ENCODE measurements around the gene PIGU. TPM values are rescaled to one million over a fixed set of nuclear protein-coding genes. Genes with fewer than 3 reads are reported as not detected.
"Not testable (repeated sequence)": the region's sequence is repeated elsewhere in the genome, so short reads cannot be mapped to it uniquely, and the experiment has no call there.

PIGU gene
- total RNA-seq, 1 donor from 2014 or later: 3.8 TPM

DNA sequence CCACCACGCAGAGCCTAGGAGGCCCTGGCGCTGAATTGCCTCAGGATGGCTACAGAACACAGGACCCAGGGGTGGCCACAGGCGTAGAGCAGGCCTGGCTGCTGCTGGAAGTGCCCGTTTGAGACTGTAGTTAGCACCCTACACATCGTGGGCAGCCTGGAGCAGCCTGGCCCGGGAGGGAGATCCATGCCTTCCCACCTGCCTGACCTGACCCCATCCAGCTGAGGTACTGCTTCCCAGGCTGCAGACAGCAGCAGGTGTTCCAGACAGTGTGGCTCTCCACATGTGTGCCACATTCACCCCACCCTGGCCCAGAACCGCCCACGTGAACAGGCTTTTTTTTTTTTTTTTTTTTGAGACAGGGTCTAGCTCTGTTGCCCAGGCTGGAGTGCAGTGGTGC is 139.2 kb downstream of the PIGU start:
- DNase-seq (ENCODE audit: low spot score): no peak
- ATAC-seq: no peak

DNA sequence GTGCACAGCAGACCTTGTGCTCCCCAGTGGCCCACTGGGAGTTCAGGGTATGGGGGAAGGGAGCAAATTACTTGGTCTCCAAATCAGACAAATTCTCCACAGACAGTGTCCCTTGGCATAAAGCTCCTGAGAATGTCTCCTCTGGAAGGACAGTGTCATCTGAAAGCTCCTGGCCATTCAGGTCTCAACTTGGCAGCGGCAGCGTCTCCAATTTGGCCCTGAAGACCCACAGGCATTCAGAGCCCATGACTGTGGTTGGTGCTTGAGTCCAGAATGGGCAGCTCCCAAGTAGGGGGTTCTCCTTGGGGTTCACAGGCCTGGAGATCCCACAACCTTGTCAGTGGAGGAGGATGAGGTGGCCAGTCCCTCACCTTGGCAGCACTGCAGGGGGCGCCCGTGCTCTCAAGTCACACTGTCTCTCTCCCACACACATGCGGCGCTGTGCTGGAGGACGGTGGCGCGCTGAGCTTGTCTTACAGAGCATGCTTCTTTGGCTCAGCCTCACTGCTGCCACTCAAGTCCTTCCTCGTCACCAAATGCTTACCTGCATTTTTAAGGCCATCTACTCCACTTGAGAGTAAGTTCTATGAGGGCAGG is 140.0 kb downstream of the PIGU start:
- DNase-seq (ENCODE audit: low spot score) (peak; percentile 60), ATAC-seq (peak; percentile 53)

DNA sequence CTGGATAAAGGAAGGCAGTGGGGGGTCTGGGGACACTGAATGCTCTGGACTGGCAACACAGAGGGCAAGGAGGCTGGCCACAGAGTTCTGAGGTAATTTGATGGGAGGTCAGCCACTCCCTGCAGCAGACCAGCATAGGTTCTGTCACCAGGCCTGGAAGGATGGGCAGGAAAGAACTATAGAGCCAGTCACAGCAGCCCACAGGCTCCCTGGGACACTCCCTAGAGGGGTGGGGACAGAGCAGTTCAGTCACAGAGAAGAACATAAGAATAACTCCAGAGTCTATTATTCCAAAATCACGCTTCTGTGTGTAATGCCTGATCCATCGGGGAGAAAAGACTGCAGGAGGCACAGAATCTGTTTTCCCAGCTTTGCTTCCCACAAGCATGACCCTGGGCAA is 141.0 kb downstream of the PIGU start:
- no peak for DNase-seq (ENCODE audit: low spot score)
- ATAC-seq: no peak

DNA sequence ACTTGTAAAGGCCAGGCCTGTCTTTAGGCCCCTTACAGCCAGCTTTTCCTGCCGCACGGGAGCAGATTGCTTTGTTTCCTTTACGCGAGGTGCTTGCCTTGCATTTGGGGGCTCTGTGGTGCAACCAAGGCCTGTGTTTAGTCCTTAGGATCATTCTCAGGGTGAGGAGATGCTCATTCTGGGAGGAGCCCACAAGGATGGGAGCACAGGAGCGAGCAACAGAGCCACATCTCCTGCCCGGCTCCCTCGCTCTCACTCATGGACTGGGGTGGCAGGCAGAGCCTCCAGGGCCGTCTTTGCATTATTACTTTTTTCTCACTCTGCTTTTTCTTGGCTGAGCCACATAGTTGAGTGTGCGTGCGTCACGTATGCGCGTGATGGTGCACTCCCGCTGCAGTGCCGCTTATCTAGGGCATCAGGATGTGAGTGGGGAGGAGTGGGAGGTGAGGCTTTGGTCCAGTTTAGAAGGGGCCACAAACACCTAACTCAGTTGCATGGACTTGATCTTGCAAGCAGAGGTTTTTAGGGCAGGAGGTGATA is 141.5 kb downstream of the PIGU start:
- DNase-seq (ENCODE audit: low spot score) (no peak), ATAC-seq (no peak)

DNA sequence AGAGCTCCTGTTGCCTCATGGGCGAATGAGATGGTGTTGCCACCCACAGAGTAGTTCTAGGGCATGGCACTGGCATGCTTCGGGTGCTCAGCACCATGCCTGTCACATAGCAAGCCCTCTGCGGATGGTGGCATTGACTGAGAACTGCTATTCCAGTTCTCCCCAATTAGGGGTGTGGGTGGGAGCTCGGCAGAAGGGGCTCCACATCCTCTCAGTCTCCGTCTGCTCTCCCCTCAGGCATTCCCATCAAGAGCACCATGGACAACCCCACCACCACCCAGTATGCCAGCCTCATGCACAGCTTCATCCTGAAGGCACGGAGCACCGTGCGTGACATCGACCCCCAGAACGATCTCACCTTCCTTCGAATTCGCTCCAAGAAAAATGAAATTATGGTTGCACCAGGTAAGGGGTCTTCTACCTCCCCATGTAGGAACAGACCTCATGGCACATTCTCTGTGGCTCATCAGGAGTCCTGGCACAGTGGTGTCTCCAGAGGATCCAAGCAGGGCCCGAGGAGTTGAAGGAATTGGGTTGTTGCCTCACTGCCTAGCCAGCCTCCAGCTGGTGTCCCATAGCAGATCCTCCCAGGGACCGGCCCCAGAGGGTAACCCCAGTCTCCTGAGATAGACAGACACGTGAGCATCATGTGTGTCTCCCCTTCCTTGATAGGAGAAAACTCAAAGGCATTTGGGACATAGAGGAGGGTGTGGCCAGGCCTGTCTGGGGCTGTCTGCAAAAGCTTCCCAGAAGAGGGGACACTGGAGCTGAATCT is 142.3 kb downstream of the PIGU start:
- DNase-seq (ENCODE audit: low spot score) (no peak), ATAC-seq (no peak)

DNA sequence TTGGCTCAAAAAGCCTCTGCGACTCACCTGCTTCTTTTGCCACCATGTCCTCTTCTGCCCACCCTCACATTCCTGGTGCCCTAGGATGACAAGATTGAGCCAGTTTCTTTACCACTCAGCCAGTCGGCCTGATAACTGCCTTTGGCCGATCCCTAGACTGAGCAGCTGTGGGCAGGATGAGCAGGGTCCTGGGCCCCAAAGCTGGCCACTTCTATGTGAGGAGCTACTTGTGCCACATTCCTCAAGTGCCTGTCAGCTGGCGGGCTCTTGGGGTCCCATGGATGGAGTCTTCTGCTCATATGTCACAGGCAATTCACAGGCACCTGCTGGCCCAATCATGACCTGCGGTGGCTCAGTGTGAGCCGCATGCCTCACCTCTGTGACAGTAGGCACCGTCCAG is 144.1 kb downstream of the PIGU start:
- ATAC-seq (no peak), DNase-seq (ENCODE audit: low spot score) (no peak)

GRCh38 chr20:34532320-34532719 is 144.6 kb downstream of the PIGU start:
- ATAC-seq (no peak), DNase-seq (ENCODE audit: low spot score) (peak; percentile 35)

DNA sequence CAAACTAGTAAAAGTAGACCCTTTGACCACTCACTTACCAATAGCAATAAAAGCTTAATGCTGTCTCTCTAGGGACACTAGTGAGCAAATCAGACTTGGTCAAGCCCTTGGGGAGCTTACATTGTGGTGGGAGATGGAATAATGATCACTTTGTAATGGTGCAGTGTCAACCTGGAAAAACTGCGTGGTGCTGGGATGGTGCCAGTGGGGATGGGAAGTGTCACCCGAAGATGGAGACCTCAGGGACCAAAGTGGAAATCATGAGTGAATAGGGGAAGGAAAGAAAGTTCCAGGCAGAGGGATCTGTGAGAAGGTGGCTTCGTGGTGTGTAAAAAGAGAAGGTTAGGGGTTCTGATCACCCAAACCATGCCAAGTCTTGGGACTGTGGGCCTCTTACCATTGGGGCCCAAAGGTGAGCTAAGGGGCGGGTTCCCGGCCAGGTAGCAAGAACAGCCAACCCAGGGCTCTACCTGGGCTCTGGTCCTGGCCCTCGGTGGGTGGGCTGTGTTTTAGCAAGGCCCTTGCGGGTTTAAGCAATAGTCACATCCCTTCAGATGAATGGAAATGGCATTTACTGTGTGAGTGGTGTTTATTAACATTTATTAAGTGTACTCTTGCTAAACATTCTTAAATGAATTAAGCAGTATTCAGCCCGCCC is 145.2 kb downstream of the PIGU start:
- peak; percentile 38 for DNase-seq (ENCODE audit: low spot score)
- no peak for ATAC-seq

DNA sequence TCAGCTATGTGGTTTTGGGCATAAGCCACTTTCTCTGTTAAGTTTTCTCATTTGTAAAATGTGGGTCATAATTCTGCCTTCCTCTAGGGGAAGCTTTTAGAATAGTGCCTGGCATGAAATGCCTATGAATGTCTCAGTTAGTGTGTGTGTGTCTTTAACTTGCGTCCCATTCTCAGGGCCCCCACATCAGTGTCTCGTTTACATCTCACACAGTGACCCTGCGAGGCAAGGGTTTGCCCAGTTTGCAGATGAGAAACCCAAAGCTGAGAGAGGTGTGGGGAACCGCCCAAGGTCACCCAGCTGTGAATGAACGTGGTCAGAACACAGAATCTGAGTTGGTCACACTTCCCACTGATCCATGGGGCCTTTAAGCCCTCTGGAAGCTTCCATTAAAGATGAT is 146.6 kb downstream of the PIGU start:
- DNase-seq (ENCODE audit: low spot score) (peak; percentile 33), ATAC-seq (no peak)

DNA sequence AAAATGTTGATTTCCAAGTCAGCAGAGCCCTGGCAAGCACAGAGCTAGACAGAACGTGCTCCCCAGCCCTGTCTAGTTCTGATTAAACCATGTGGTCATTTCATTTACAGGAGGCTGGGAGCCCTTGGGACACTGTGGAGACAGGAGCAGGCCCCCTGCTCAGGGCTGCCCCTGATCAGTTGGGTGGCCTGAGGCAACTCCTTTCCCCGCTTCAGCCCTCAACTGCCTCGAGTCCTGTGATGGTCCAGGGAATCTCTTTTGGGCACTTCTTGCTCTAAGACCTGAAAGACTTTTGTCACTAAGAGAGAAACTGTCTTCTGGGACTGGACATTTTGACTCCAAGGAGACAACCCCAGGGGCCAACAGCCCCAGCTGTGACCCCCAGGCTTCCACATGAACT is 147.2 kb downstream of the PIGU start:
- DNase-seq (ENCODE audit: low spot score) (peak; percentile 23), ATAC-seq (no peak)

DNA sequence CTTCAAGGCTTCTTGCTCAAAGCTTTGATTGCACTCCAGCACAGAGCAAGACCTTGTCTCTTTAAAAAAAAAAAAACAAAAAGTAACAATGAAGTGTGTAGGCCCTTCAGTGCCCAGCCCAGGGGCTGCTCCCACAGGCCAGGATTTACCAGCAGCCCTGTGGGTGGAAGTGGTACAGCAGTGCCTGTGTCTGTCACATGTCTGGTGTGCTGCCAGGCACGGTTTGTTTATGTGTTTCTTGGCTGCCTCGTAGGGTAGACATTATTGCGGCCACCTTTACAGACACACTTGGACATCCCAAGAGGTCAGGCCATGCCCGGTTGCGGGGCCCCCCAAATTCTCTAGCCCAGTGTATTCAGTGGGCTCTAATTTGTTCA is 148.0 kb downstream of the PIGU start:
- ATAC-seq (peak; percentile 52), DNase-seq (ENCODE audit: low spot score) (peak; percentile 53)

DNA sequence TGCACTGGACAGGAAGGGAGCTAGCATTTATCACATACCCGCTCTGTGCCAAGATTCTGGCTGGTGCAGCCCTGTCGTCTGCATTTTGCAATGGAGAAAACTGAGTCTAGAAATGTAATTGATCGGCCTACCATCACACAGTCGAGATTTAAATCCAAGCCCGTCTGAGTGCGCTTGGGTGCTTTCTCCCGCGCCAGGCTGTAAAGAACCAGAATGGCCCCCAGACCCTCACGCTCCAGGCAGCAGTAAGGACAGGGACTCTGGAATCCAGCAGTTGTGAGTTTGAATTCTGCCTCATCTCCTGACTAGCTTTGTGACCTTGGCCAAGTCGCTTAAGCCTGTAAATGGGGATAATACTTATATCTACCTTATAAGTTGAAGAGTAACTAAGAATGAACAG is 149.9 kb downstream of the PIGU start:
- DNase-seq (ENCODE audit: low spot score) (peak; percentile 30), ATAC-seq (no peak)

DNA sequence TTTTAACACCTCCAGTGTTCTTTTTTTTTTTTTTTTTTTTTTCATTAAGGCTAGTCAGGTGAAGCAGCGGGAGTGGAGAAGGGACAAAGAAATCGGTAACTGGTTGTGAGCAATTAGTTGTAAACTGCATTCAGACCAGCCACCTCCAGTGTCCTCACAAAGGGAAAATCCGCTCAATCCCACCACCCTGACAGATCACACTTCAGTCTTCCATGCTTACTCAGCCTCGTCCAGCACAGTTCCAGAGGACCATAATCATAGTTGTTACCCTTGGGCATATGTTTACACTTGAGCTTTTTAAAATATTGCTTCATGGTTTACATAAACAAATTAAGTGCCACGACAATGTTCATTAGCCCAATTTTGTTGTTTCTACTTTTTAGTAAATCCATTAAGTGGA is 150.4 kb downstream of the PIGU start:
- no peak for ATAC-seq
- DNase-seq (ENCODE audit: low spot score): no peak

DNA sequence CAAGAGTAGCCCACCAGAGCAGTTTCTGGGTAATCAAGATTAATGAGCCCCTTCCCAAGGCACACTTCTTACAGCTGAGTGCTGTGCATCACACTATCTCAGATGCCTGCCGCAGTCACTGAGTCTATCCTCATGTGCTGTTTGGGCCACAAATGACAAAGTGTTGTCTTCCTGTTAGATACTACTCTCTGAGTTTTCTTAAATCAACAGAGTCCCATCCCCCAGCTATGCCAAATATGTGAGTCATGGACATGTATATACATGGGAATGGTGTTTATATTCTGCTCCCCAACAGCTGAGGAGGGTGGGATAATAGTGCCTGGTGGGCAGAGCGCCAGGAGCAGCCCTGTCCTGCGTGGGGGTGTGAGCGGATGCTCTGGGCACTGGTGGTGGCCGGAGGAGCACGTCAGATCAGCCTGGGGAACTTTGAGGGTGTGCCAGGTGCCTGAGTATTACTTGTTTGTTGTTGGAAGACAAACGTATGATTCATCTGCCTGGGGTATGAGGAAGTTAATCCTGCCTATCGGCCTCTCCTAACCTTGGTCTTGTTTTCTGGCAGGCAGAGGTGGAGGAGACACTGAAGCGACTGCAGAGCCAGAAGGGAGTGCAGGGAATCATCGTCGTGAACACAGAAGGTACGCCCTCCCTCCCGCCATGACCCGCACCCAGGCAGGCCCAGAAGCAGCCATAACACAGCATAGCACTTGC is 151.0 kb downstream of the PIGU start:
- ATAC-seq: peak; percentile 56
- peak; percentile 51 for DNase-seq (ENCODE audit: low spot score)

DNA sequence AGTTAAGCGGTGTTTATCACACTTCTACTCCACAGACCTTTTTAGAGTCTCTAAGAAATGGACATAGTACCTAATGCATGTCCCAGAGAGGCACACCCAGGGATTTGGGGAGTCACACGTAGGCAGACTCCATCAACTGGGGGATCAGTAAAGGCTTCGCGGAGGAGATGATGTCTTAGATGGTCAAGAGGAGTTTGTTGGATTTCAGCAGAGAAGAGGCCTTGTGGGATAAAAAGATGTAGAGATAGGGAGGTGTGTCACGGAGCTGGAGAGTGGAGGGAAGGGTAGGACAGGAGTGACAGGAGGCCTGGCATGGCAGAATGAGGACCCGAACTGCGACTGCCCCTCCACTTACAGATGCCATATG is 151.6 kb downstream of the PIGU start:
- no peak for ATAC-seq

DNA sequence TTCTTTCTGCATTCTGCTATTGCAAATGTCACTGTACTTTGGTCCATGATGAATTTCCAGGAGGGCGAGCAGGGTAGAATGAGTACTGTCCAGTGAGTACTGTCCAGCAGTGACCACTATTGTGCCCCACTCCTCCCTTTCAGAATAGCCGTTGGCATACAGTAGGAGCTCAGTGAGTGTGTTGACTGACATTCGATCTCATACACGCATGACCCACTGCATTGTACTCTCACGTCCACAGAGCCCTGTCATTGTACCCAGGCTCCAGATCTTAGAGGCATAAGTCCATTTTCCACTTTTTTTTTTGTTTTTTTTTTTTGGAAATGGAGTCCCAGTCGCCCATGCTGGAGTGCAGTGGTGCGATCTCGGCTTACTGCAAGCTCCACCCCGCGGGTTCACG is 152.5 kb downstream of the PIGU start:
- ATAC-seq (no peak), DNase-seq (ENCODE audit: low spot score) (peak; percentile 28)

More for the DNA sequence above, 151.6 kb downstream of the PIGU start:
- no peak for DNase-seq (ENCODE audit: low spot score)

DNA sequence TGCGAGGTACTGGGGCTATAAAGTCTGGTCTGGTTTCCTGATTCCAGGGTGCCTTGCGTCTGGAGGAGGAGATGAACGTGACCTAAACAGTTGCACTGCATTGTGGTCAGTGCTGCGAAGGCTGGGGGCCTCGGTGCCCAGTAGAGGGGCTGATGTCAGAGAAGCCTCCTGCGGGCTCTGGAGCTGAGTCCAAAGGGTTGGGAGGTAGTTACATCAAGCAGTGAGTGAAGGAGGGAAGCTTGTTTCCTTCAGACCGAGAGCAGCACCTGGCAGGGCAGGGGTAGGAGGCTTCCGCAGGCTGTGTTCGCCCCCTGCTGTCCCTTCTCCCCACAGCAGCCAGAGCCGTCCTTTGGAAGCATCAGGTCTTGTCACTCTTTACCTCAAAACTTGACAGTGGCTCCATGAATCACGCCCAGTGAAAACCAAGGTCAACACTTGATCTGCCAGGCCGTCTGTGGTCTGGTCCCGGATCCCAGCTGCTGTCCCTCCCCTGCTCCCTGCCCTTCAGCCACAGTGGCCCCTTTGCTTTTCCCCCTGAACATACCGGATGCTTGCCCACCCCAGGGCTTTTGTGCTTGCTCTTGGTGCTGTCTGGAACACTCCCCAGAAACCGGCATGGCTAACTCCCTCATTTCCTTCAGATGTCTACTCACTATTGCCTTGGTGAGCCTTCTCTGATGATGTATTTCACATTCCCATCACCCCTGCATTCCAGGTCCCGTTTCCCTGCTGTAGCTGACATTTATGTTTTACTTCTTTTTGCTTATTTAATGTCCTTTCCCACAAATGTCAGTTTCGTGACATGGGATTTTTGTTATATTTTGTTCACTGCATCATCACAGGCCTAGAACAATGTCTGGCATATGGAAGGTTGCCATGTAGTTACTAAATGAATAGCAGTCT is 153.7 kb downstream of the PIGU start:
- peak; percentile 43 for DNase-seq (ENCODE audit: low spot score)
- ATAC-seq: peak; percentile 77

DNA sequence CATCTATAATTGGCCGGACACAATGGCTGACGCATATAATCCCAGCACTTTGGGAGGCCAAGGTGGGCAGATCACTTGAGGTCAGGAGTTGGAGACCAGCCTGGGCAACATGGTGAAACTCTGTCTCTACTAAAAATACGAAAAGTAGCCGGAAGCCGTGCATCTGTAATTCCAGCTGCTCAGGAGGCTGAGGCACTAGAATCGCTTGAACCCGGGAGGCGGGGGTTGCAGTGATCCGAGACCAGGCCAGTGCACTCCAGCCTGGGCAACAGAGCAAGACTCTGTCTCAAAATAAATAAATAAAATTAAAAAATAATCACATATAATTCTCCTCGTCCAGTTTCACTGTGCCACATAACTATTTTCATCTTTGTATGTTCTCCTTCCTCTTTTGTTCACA is 157.1 kb downstream of the PIGU start:
- ATAC-seq; DNase-seq (ENCODE audit: low spot score): not testable (repeated sequence)

GRCh38 chr20:34518863-34519262 is 158.0 kb downstream of the PIGU start:
- not testable (repeated sequence) for DNase-seq (ENCODE audit: low spot score); ATAC-seq

GRCh38 chr20:34517114-34517505 is 159.8 kb downstream of the PIGU start:
- DNase-seq (ENCODE audit: low spot score) (no peak), ATAC-seq (no peak)
